Brain microvascular endothelial cell (primary cell): ENCODE data around the gene TMEM209.

Source experiments
- DNase-seq: peaks from one replicate; pipeline ENCODE4 v3.0.0-alpha.2; 2020
- H3K27ac ChIP-seq: fragments of 250-450 bp; sonication (Bioruptor Pico); 2 replicates; pipeline ENCODE4 v1.5.1; 2020; ENCODE audit warnings: mild to moderate bottlenecking, moderate library complexity
- H3K27me3 ChIP-seq: fragments of 250-450 bp; sonication (Bioruptor Pico); replicated peaks from 2 replicates; pipeline ENCODE4 v1.5.1; 2020; ENCODE audit warnings: mild to moderate bottlenecking
- H3K36me3 ChIP-seq: fragments of 250-450 bp; sonication (Bioruptor Pico); replicated peaks from 2 replicates; pipeline ENCODE4 v1.5.1; 2020; ENCODE audit warnings: mild to moderate bottlenecking
- H3K4me3 ChIP-seq: 2 replicates; pipeline ENCODE4 v1.5.1; 2011; ENCODE audit warnings: low read depth, mild to moderate bottlenecking, control low read depth, low read length, moderate library complexity
- CTCF ChIP-seq: IDR thresholded peaks from 2 replicates; pipeline ENCODE4 v1.5.1; 2011; ENCODE audit warnings: low read depth, mild to moderate bottlenecking, moderate library complexity, low read length, control low read depth, inconsistent platforms; ENCODE audit errors: missing control alignments
- in situ Hi-C: cut with HindIII; loops from 2 replicates; pipeline ENCODE4 v1.10.0; 2017; ENCODE audit warnings: low sequenced_read_pairs, low pct_ligation_motif_present

TMEM209 gene

DNA sequence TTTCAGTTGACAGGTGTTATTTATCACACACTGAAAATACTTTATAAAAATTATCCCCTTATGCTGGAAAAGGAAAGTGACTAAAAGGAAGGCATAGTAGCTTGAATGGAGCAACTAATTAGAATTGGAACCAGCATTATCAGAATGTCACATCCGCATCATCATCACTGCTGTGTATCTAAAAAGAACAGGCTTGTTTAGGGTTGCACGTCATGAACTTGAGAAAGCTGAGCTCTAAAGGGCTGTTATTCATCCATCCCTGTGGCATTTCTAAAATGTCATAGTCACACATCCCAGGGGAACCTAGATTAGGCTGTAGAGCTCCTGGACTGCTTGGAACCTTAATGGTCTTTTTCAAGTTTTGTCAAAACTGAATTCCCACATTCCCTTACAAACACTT lies 80.5 kb downstream of the TMEM209 start:
- no peaks in the 10 kb centered on the region for H3K27me3 ChIP-seq
- in situ Hi-C loops = no loop called here

GRCh38 chr7:130123501-130123900 lies 81.7 kb downstream of the TMEM209 start:
- in situ Hi-C loops = no loop called here
- Histone ChIP-seq H3K36me3 (peaks cover 23% of the 10 kb centered on the region), H3K27me3 (no peaks in the 10 kb centered on the region), H3K27ac (no peak overlapping the region), H3K4me3 (no peak overlapping the region)
- no peak for TF ChIP-seq CTCF
- DNase-seq = no peak

More for the DNA sequence above, 80.5 kb downstream of the TMEM209 start:
- Histone ChIP-seq H3K27ac (no peak overlapping the region), H3K36me3 (peaks cover 31% of the 10 kb centered on the region), H3K4me3 (no peak overlapping the region)
- no peak for DNase-seq
- no peak for TF ChIP-seq CTCF

DNA sequence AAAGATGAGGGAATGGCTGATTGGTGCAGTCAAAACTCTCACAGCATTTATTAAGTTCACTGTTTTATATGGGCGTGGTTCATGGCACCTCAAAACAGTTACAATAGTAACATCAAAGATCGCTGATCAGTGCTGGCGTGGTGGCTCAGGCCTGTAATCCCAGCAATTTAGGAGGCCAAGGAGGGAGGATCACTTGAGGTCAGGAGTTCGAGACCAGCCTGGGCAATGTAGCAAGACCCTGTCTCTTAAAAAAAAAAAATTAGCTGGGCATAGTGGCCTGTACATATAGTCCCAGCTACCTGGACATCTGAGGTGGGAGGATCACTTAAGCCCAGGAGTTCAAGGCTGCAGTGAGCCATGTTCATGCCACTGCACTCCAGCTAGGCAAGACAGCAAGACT lies 86.4 kb downstream of the TMEM209 start:
- Histone ChIP-seq H3K4me3 (no peak overlapping the region), H3K27ac (no peak overlapping the region), H3K36me3 (peaks cover 14% of the 10 kb centered on the region), H3K27me3 (no peaks in the 10 kb centered on the region)
- TF ChIP-seq CTCF = no peak
- no peak for DNase-seq
- in situ Hi-C loops = no loop called here

DNA sequence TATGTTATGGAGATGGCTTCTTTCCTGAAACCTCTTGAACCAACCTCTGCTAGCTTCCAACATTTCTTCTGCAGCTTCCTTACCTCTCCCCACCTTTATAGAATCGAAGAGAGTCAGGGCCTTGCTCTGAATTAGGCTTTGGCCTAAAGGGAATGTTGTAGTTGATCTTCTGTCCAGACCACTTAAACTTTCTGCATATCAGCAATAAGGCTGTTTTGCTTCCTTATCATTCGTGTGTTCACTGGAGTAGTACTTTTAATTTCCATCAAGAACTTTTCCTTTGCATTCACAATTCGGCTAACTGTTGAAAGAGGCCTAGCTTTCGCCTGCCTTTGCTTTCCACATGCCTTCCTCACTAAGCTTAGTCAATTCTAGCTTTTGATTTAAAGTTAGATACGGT lies 86.9 kb downstream of the TMEM209 start:
- no peak for DNase-seq
- no peak overlapping the region for H3K4me3 ChIP-seq
- H3K27me3 ChIP-seq = no peaks in the 10 kb centered on the region
- peaks cover 12% of the 10 kb centered on the region for H3K36me3 ChIP-seq
- TF ChIP-seq CTCF = no peak
- no peak overlapping the region for H3K27ac ChIP-seq
- in situ Hi-C loops = no loop called here

DNA sequence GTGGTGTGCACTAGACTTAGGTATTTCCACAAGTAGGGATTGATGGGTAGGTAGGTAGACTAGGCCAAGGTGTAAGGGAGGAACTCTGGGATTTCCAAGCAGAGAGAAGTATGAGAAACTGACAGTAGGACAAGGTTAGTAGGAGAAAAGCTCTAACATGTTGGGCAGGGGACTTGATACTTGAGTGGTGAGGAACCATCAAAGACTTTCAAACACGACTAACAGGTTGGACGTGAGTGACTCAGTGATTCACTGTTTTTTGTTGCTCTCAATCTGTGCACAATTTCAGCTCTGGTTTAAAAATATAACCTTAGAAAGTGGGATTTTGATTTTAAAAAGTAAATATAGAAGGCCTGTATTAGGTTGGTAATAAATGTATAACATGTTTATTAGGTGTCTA lies 90.4 kb downstream of the TMEM209 start:
- no peak overlapping the region for H3K27ac ChIP-seq
- no peak for DNase-seq
- no peak overlapping the region for H3K4me3 ChIP-seq
- TF ChIP-seq CTCF = no peak
- H3K27me3 ChIP-seq = no peaks in the 10 kb centered on the region
- peaks cover 2% of the 10 kb centered on the region for H3K36me3 ChIP-seq
- in situ Hi-C loops = no loop called here
